K562 (cell line): ENCODE data around the gene GADD45GIP1. TPM values are rescaled to one million over a fixed set of nuclear protein-coding genes. Genes with fewer than 3 reads are reported as not detected.

Experiments
- ATAC-seq: fragments of 200-7000 bp; cut with Tn5 transposase; 3 replicates; pipeline ENCODE4 v1.9.1; 2020; ENCODE audit warnings: moderate library complexity
- BruUV-seq: library from RNA; stranded (reverse); fragments of 400-500 nt; replicated peaks from 2 replicates; lab custom pipeline; 2021; lab: Mats Ljungman, UMichigan
- CTCF ChIA-PET: fragments of 300-600 bp; formaldehyde crosslinking; extraction: SDS; loops from one replicate; lab custom pipeline; 2021; ENCODE audit warnings: low intra/inter-chr PET ratio; lab: Yijun Ruan, JAX
- POLR2A ChIA-PET: fragments of 300-600, 350-650 bp; sonication (Branson Sonifier 250); formaldehyde crosslinking; extraction: SDS; loops from one replicate; lab custom pipeline; 2021; ENCODE audit warnings: antibody characterized with exemption, inconsistent platforms; lab: Yijun Ruan, JAX
- DNase-seq, 4 experiments: peaks; one replicate each; pipeline versions ENCODE4 v3.0.0 to v3.0.0-alpha.2; 2011 to 2018; ENCODE audit warnings: low spot score in 3 of 4, mixed read lengths in 3 of 4; ENCODE audit errors: extremely low read depth in 1 of 4
- FAIRE-seq: peaks from 2 replicates; lab custom pipeline; 2011; peaks lifted over from hg19 to GRCh38; lab: Jason Lieb, UNC
- H2AFZ ChIP-seq: 2 replicates; pipeline ENCODE4 v1.6.0; 2011; ENCODE audit warnings: low read depth, low read length, control low read depth, inconsistent platforms
- H3K27ac ChIP-seq: fragments of 200-600 bp; 3 replicates; pipeline ENCODE4 v1.8.0; 2011; ENCODE audit warnings: low read depth, mild to moderate bottlenecking, control low read depth, inconsistent platforms, low read length, moderate library complexity, mixed read lengths; ENCODE audit errors: extremely low read depth
- H3K27me3 ChIP-seq, 2 experiments: fragments of 300-600 bp in 1 of 2; 2 replicates in 1 of 2; 3 replicates in 1 of 2; pipeline versions ENCODE4 v1.6.0 to v1.8.0; 2011; ENCODE audit warnings: inconsistent platforms in 2 of 2, low read length in 2 of 2, mild to moderate bottlenecking in 1 of 2, mixed read lengths in 1 of 2, moderate library complexity in 1 of 2; ENCODE audit not compliant: control insufficient read depth in 2 of 2, insufficient read depth in 2 of 2
- H3K36me3 ChIP-seq: fragments of 300-600 bp; 3 replicates; pipeline ENCODE4 v1.8.0; 2011; ENCODE audit warnings: mild to moderate bottlenecking, low read length, inconsistent platforms; ENCODE audit not compliant: control insufficient read depth, insufficient read depth
- H3K4me1 ChIP-seq, 2 experiments: fragments of 200-600 bp in 1 of 2; replicated peaks in 1 of 2; 2 replicates in 1 of 2; 3 replicates in 1 of 2; pipeline versions ENCODE4 v1.5.1 to v1.8.0; 2011; ENCODE audit warnings: inconsistent platforms in 2 of 2, low read length in 2 of 2, mild to moderate bottlenecking in 1 of 2, mixed read lengths in 1 of 2, moderate library complexity in 1 of 2; ENCODE audit not compliant: control insufficient read depth in 2 of 2, insufficient read depth in 2 of 2
- H3K4me2 ChIP-seq: 2 replicates; pipeline ENCODE4 v1.6.1; 2011; ENCODE audit warnings: low read length, control low read depth, inconsistent platforms, mixed read lengths; ENCODE audit not compliant: insufficient read depth
- H3K4me3 ChIP-seq: fragments of 200-600 bp; sonication (generic), shearing (Covaris generic); 2 replicates; pipeline ENCODE4 v1.5.1; 2016; ENCODE audit warnings: control low read depth, inconsistent platforms
- H3K79me2 ChIP-seq: fragments of 200-600 bp; 3 replicates; pipeline ENCODE4 v1.8.0; 2011; ENCODE audit warnings: low read length, inconsistent platforms; ENCODE audit not compliant: control insufficient read depth, insufficient read depth
- H3K9ac ChIP-seq, 2 experiments: 2 replicates each; pipeline versions ENCODE4 v1.6.0 to v1.6.1; 2011; ENCODE audit warnings: low read depth in 2 of 2, low read length in 2 of 2, control low read depth in 1 of 2, inconsistent platforms in 1 of 2, mild to moderate bottlenecking in 1 of 2, mixed read lengths in 1 of 2; ENCODE audit not compliant: insufficient read depth in 1 of 2
- H3K9me1 ChIP-seq: one replicate; pipeline ENCODE4 v1.6.0; 2011; ENCODE audit warnings: inconsistent platforms, mild to moderate bottlenecking, low read length, moderate library complexity; ENCODE audit not compliant: control insufficient read depth, insufficient read depth
- H3K9me3 ChIP-seq: replicated peaks from 2 replicates; pipeline ENCODE4 v1.5.1; 2011; ENCODE audit warnings: low read depth, low read length, inconsistent platforms; ENCODE audit not compliant: control insufficient read depth, insufficient read depth
- H4K20me1 ChIP-seq: replicated peaks from 2 replicates; pipeline ENCODE4 v1.6.1; 2011; ENCODE audit warnings: low read length, inconsistent platforms, mixed read lengths; ENCODE audit not compliant: control insufficient read depth, insufficient read depth
- ATF7 ChIP-seq: fragments of 450-650 bp; IDR thresholded peaks from 2 replicates; pipeline ENCODE4 v1.7.1; 2014; ENCODE audit warnings: mild to moderate bottlenecking, moderate library complexity
- CBFB ChIP-seq: sonication (generic); formaldehyde crosslinking; IDR thresholded peaks from 2 replicates; pipeline ENCODE4 v1.4.0; 2020; ENCODE audit warnings: mild to moderate bottlenecking, missing genetic modification reagents
- ETS1 ChIP-seq: conservative IDR thresholded peaks from 2 replicates; pipeline ENCODE4 v1.6.1; 2011; ENCODE audit warnings: low read depth, mild to moderate bottlenecking, low read length; ENCODE audit not compliant: control insufficient read depth
- JUN ChIP-seq, 2 experiments: sonication (generic) in 1 of 2; formaldehyde crosslinking in 1 of 2; IDR thresholded peaks; 2 replicates each; pipeline versions ENCODE4 v1.6.1 to v1.8.0; 2012 to 2022; ENCODE audit warnings: borderline replicate concordance in 2 of 2, mild to moderate bottlenecking in 2 of 2, improper control_type of control experiment in 1 of 2, low read depth in 1 of 2, low read length in 1 of 2, missing genetic modification reagents in 1 of 2
- RBFOX2 ChIP-seq: fragments of 200-400 bp; formaldehyde crosslinking; IDR thresholded peaks from 2 replicates; pipeline ENCODE4 v1.6.1; 2017; ENCODE audit warnings: low read depth, mild to moderate bottlenecking, low read length, moderate library complexity
- WGBS: fragments of 100-300 bp; shearing (Covaris generic); methylation state at CpG from one replicate; pipeline ENCODE4 v1.1.6; 2016; ENCODE audit warnings: low coverage, mixed read lengths; ENCODE audit not compliant: insufficient coverage; ENCODE audit errors: missing lambda C conversion rate; 5-methylcytosine and 5-hydroxymethylcytosine counted together
- in situ Hi-C: fragments of 300-500 bp; cut with MboI; formaldehyde crosslinking; loops from 4 replicates; pipeline ENCODE4 v1.15.0; 2018; ENCODE audit warnings: inconsistent platforms, mixed read lengths
- intact Hi-C: fragments of 100-400 bp; cut with micrococcal nuclease; formaldehyde crosslinking; loops from 2 replicates; pipeline ENCODE4 v1.14.2; 2022
- polyA plus RNA-seq, 8 experiments: library from polyadenylated mRNA; depleted of rRNA in 4 of 8; stranded (reverse) in 5 of 8; unstranded in 3 of 8; fragments of >200 nt; fragmentation: Nextera tagmentation in 2 of 8; fragmentation: Illumina TruSeq in 1 of 8; extraction: Ambion mirVana in 2 of 8; extraction: Trizol in 1 of 8; gene quantifications; 2 replicates each; pipeline versions ENCODE4 v1.2.1 to v1.2.3, GENCODE V29; 2011 to 2014; ENCODE audit warnings: inconsistent platforms in 1 of 8, missing spikeins in 1 of 8
- total RNA-seq, 7 experiments: library from RNA; depleted of rRNA in 6 of 7; stranded (reverse); fragments of >200 nt in 6 of 7; fragmentation: Illumina TruSeq in 2 of 7; extraction: Trizol in 2 of 7; gene quantifications; 2 replicates each; pipeline versions ENCODE4 v1.2.1 to v1.2.3, GENCODE V29; 2011 to 2021; ENCODE audit warnings: low replicate concordance in 1 of 7

The GADD45GIP1 gene
- total and polyA plus RNA-seq, 9 of the 15 experiments (the other 6 are each of a cell fraction or from before 2014, with no cell fraction given): 5.1 to 161 (median 29.2) TPM

- CTCF ChIA-PET: no interaction called here
- H3K4me1 ChIP-seq: peaks cover 5 to 46% of the 10 kb centered on the region in 2 experiments; a peak in 4 of 5 replicates
- peaks cover 52% of the 10 kb centered on the region for H3K79me2 ChIP-seq
- TSS peak; percentile 34 for BruUV-seq
- intact Hi-C loops: no loop called here
- H3K27me3 ChIP-seq: no peaks in the 10 kb centered on the region
- no peak for TF ChIP-seq ATF7
- TF ChIP-seq JUN (IDR thresholded peaks at IDR 0.05; ENCODE audit: borderline replicate concordance, low read depth, low read length): no peak
- TF ChIP-seq JUN (CRISPR knock-in tag; IDR thresholded peaks at IDR 0.05; ENCODE audit: borderline replicate concordance): 0 out of 2 replicates have a peak, but pooled peaks have one; percentile 47
- TF ChIP-seq RBFOX2: peak; percentile 43; the same call in 1 of the 2 replicates
- peak; percentile 16; the same call in 1 of the 2 replicates for TF ChIP-seq CBFB (CRISPR knock-in tag)
- TF ChIP-seq ETS1: 0 out of 2 replicates have a peak, but pooled peaks have one; percentile 37
- TF ChIP-seq, all 486 proteins: peak for 4
- FAIRE-seq (no peak), DNase-seq (no peak), ATAC-seq (no peak)
- Histone ChIP-seq H2AFZ (no peak overlapping the region), H3K9me3 (no peaks in the 10 kb centered on the region), H3K9me1 (peaks cover 6% of the 10 kb centered on the region), H3K36me3 (peaks cover 13% of the 10 kb centered on the region; the same call in 1 of the 3 replicates), H3K9ac (peak overlapping the region in 1 of 2 experiments; percentile 99; a peak in 2 of 4 replicates), H3K4me3 (peak overlapping the region; percentile 64; the same call in 1 of the 2 replicates), H4K20me1 (peaks cover 6% of the 10 kb centered on the region), H3K27ac (no peak overlapping the region), H3K4me2 (peak overlapping the region; percentile 85)
- POLR2A ChIA-PET: interaction anchor here (0.6 to 1.6 kb wide), 4 partner anchors 9 to 559 kb away, joined by 3 to 4 read pairs (median 3); partner anchors contain the start of gene GCDH
- in situ Hi-C loops: no loop called here
- 93% methylated on average over 24 of the region's 25 CpGs for WGBS
These were observed 40.4 kb upstream of the GADD45GIP1 start for GRCh38 chr19:12997179-12997966.
